Left ventricle myocardium inferior (tissue), 1 donor: Measurements from ENCODE around the gene BUD13. TPM values are rescaled to one million over a fixed set of nuclear protein-coding genes. Genes with fewer than 3 reads are reported as not detected.

Experiments used
- DNase-seq: peaks from one replicate; pipeline ENCODE4 v3.0.0-alpha.2; 2020
- H3K27ac ChIP-seq: fragments of 200-600 bp; replicated peaks from 2 replicates; pipeline ENCODE4 v1.8.0; 2021
- H3K27me3 ChIP-seq: fragments of 200-600 bp; 2 replicates; pipeline ENCODE4 v1.8.0; 2021; ENCODE audit warnings: low read depth
- H3K36me3 ChIP-seq: fragments of 200-600 bp; 2 replicates; pipeline ENCODE4 v1.8.0; 2021
- H3K4me1 ChIP-seq: fragments of 200-600 bp; 2 replicates; pipeline ENCODE4 v1.8.0; 2021
- H3K4me3 ChIP-seq: fragments of 200-600 bp; 2 replicates; pipeline ENCODE4 v1.8.0; 2021; ENCODE audit warnings: mild to moderate bottlenecking, moderate library complexity
- H3K9me3 ChIP-seq: fragments of 200-600 bp; replicated peaks from 2 replicates; pipeline ENCODE4 v1.8.0; 2021
- CTCF ChIP-seq: fragments of 200-600 bp; IDR thresholded peaks from 2 replicates; pipeline ENCODE4 v1.8.0; 2021; ENCODE audit warnings: antibody characterized with exemption, mild to moderate bottlenecking, borderline replicate concordance
- intact Hi-C: fragments of 100-400 bp; cut with micrococcal nuclease; formaldehyde crosslinking; loops from one replicate; pipeline ENCODE4 v1.11.0; 2022
- total RNA-seq: library from RNA; stranded (reverse); fragmentation: NEBNext Ultra II Directional; extraction: Animal tissue kit (Norgen Biotek cat#: 25700); gene quantifications from one replicate; pipeline ENCODE4 v1.2.1, GENCODE V29; 2021
- donor health status: DM: no; HTN: yes; CAD: no; lungs with severe emphysema.

The BUD13 gene
- total RNA-seq, 1 donor from 2014 or later: 7.1 TPM

GRCh38 chr11:116782728-116783127 lies 9.9 kb upstream of the BUD13 start:
- Histone ChIP-seq H3K27me3 (no peaks in the 10 kb centered on the region), H3K27ac (no peak overlapping the region), H3K9me3 (no peaks in the 10 kb centered on the region), H3K36me3 (peaks cover 90% of the 10 kb centered on the region), H3K4me3 (no peak overlapping the region), H3K4me1 (peaks cover 16% of the 10 kb centered on the region)
- intact Hi-C loops: no loop called here
- no peak for DNase-seq
- TF ChIP-seq CTCF: no peak

GRCh38 chr11:116778556-116778955 lies 5.8 kb upstream of the BUD13 start:
- no peak for TF ChIP-seq CTCF
- H3K36me3 ChIP-seq: peaks cover 63% of the 10 kb centered on the region
- no peaks in the 10 kb centered on the region for H3K27me3 ChIP-seq
- H3K27ac ChIP-seq: no peak overlapping the region
- H3K4me3 ChIP-seq: no peak overlapping the region
- intact Hi-C loops: no loop called here
- DNase-seq: no peak
- peaks cover 3% of the 10 kb centered on the region for H3K4me1 ChIP-seq
- no peaks in the 10 kb centered on the region for H3K9me3 ChIP-seq

- intact Hi-C loops: no loop called here
- Histone ChIP-seq H3K27me3 (no peaks in the 10 kb centered on the region), H3K27ac (no peak overlapping the region), H3K4me1 (peaks cover 17% of the 10 kb centered on the region), H3K36me3 (peaks cover 48% of the 10 kb centered on the region), H3K9me3 (no peaks in the 10 kb centered on the region), H3K4me3 (no peak overlapping the region)
- TF ChIP-seq CTCF: no peak
- no peak for DNase-seq
Measured at GRCh38 chr11:116777056-116777455, 4.3 kb upstream of the BUD13 start.

DNA sequence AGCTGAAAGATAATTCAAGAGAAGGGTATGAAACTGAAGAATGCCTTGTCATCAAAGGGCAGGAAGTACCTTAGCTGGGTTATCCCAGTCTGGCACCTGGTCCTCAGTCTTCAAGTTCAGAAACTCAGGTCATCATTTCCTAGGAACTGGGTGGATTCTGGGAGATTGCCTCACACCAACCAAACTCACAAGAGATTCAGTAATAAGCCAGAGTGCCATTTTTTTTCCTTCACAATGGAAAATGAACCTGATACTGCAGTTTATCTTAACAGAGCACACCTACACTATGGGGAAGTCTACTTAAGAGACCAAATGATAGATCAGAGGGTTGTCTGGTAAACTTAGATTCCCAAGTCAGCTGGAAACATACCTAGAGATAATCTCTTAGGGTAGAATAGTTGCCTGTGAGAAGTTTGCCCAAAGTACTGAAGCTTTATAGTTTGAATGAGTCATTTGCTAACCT lies 3.8 kb upstream of the BUD13 start:
- peaks cover 22% of the 10 kb centered on the region for H3K4me1 ChIP-seq
- H3K4me3 ChIP-seq: no peak overlapping the region
- H3K27ac ChIP-seq: no peak overlapping the region
- peaks cover 43% of the 10 kb centered on the region for H3K36me3 ChIP-seq
- intact Hi-C loops: no loop called here
- no peak for DNase-seq
- no peak for TF ChIP-seq CTCF
- H3K27me3 ChIP-seq: no peaks in the 10 kb centered on the region
- H3K9me3 ChIP-seq: no peaks in the 10 kb centered on the region

GRCh38 chr11:116775975-116776374 lies 3.2 kb upstream of the BUD13 start:
- intact Hi-C loops: no loop called here
- Histone ChIP-seq H3K36me3 (peaks cover 37% of the 10 kb centered on the region), H3K27ac (no peak overlapping the region)

More at GRCh38 chr11:116775975-116776374, 3.2 kb upstream of the BUD13 start:
- H3K4me3 ChIP-seq: no peak overlapping the region
- H3K27me3 ChIP-seq: no peaks in the 10 kb centered on the region
- DNase-seq: no peak
- no peaks in the 10 kb centered on the region for H3K9me3 ChIP-seq
- no peak for TF ChIP-seq CTCF
- peaks cover 28% of the 10 kb centered on the region for H3K4me1 ChIP-seq
